Right lobe of liver (tissue), 6 donors: ENCODE data around the gene NUDT1. TPM values are rescaled to one million over a fixed set of nuclear protein-coding genes. Genes with fewer than 3 reads are reported as not detected.

Experiments used
- ATAC-seq, 4 donors: fragments of 200-7000 bp; cut with Tn5 transposase; one replicate each; pipeline ENCODE4 v1.9.1; 2020; ENCODE audit warnings: mild to moderate bottlenecking in 4 of 4, moderate library complexity in 4 of 4
- DNase-seq, 3 donors: peaks; one replicate each; pipeline ENCODE4 v3.0.0-alpha.2; 2020
- H3K27ac ChIP-seq, 3 donors: fragments of 200-600 bp; one replicate each; pipeline ENCODE4 v1.8.0; 2022
- H3K27me3 ChIP-seq, 2 donors: fragments of 200-600 bp; one replicate each; pipeline ENCODE4 v1.8.0; 2022
- H3K36me3 ChIP-seq, 4 donors: fragments of 200-600 bp; sonication (generic) in 1 of 4; one replicate each; pipeline versions ENCODE4 v1.5.1 to v1.8.0; 2017 to 2022; ENCODE audit warnings: control low read depth in 1 of 4
- H3K4me1 ChIP-seq, 4 donors: fragments of 200-600 bp; sonication (generic) in 1 of 4; one replicate each; pipeline versions ENCODE4 v1.5.1 to v1.8.0; 2017 to 2022; ENCODE audit warnings: control low read depth in 1 of 4
- H3K4me3 ChIP-seq, 3 donors: fragments of 200-600 bp; one replicate each; pipeline ENCODE4 v1.8.0; 2022
- H3K9me3 ChIP-seq, 4 donors: fragments of 200-600 bp; sonication (generic) in 1 of 4; one replicate each; pipeline versions ENCODE4 v1.5.1 to v1.8.0; 2017 to 2022; ENCODE audit warnings: control low read depth in 1 of 4
- POLR2A ChIP-seq: fragments of 450-650 bp; IDR thresholded peaks from one replicate; pipeline ENCODE4 v1.6.1; 2017; ENCODE audit warnings: antibody characterized with exemption, mild to moderate bottlenecking
- WGBS: methylation state at CpG from one replicate; pipeline ENCODE4 v1.1.6; 2018; ENCODE audit warnings: low coverage, low lambda C conversion rate; ENCODE audit not compliant: insufficient coverage; ENCODE audit errors: missing lambda C conversion rate; 5-methylcytosine and 5-hydroxymethylcytosine counted together
- intact Hi-C, 2 donors: fragments of 100-400 bp; cut with DNase I; formaldehyde crosslinking; loops; one replicate each; pipeline versions ENCODE4 v1.11.2 to v1.14.1; 2022
- total RNA-seq, 6 experiments: library from RNA; depleted of rRNA in 2 of 6; stranded (reverse); fragments of >200 nt in 2 of 6; fragmentation: NEBNext Ultra II Directional in 3 of 6; extraction: Animal tissue kit (Norgen Biotek cat#: 25700) in 3 of 6; gene quantifications; one replicate each; pipeline versions ENCODE4 v1.1.0 to v1.2.4, GENCODE V29; 2016 to 2023
- TF ChIP-seq, protein P1 (sequence below), 4 donors: fragments of 200-600 bp in 3 of 4; fragments of 450-650 bp in 1 of 4; IDR thresholded peaks; one replicate each; pipeline versions ENCODE4 v1.5.1 to v1.8.0; 2016 to 2022; ENCODE audit warnings: antibody characterized with exemption in 4 of 4, mild to moderate bottlenecking in 2 of 4
- donor health status: DM: no; HTN: yes; CAD: no.
- donor health status: DM: no; HTN: no; CAD: no.
- donor health status: DM: no; HTN: no; CAD: no.
- donor health status: DM: no; HTN: yes; CAD: no.
- donor health status: DM: no; HTN: yes; CAD: no.

The NUDT1 gene
- total RNA-seq, 6 experiments from 2014 or later: 1.6 to 4.1 (median 2.3) TPM

DNA sequence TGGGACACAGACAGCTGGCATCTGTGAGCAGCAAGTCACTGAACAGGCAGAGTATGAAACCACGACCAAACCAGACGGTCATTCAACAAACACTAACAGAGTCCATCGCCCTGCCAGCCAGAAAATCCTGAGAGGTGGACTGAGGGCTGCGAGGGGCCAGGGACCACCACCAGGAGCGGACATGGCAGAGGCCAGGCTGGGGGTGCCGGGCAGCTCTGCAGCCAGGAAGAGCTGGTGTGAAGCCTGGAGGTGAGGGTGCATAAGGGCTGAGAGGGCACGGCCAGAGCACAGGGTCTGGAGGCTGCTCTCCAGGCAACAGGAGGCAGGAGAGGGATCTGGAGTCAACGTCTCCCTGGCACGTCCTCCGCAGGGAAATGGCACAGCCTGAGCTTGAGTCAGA lies 24.8 kb upstream of the NUDT1 start:
- 92% methylated on average over 6 of the region's 10 CpGs for WGBS
- Histone ChIP-seq H3K4me1 (no peaks in the 10 kb centered on the region), H3K36me3 (peaks cover 0 to 13% (median 0%) of the 10 kb centered on the region in 4 donors), H3K27ac (no peak overlapping the region), H3K4me3 (no peak overlapping the region), H3K27me3 (no peaks in the 10 kb centered on the region), H3K9me3 (no peaks in the 10 kb centered on the region)
- no peak for ATAC-seq
- TF ChIP-seq, protein P1, sequence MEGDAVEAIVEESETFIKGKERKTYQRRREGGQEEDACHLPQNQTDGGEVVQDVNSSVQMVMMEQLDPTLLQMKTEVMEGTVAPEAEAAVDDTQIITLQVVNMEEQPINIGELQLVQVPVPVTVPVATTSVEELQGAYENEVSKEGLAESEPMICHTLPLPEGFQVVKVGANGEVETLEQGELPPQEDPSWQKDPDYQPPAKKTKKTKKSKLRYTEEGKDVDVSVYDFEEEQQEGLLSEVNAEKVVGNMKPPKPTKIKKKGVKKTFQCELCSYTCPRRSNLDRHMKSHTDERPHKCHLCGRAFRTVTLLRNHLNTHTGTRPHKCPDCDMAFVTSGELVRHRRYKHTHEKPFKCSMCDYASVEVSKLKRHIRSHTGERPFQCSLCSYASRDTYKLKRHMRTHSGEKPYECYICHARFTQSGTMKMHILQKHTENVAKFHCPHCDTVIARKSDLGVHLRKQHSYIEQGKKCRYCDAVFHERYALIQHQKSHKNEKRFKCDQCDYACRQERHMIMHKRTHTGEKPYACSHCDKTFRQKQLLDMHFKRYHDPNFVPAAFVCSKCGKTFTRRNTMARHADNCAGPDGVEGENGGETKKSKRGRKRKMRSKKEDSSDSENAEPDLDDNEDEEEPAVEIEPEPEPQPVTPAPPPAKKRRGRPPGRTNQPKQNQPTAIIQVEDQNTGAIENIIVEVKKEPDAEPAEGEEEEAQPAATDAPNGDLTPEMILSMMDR (IDR thresholded peaks at IDR 0.05): no peak
- TF ChIP-seq POLR2A: no peak
- intact Hi-C loops: no loop called here
- DNase-seq: no peak

GRCh38 chr7:2217716-2218443 lies 24.1 kb upstream of the NUDT1 start:
- intact Hi-C loops: no loop called here
- TF ChIP-seq, protein P1 (IDR thresholded peaks at IDR 0.05): no peak
- no peak for TF ChIP-seq POLR2A
- Histone ChIP-seq H3K27me3 (no peaks in the 10 kb centered on the region), H3K4me3 (no peak overlapping the region), H3K9me3 (no peaks in the 10 kb centered on the region), H3K36me3 (peaks cover 0 to 17% (median 0%) of the 10 kb centered on the region in 4 donors), H3K27ac (no peak overlapping the region), H3K4me1 (no peaks in the 10 kb centered on the region)
- DNase-seq (no peak), ATAC-seq (no peak)
- WGBS: 86% methylated on average over 11 of the region's 19 CpGs

- WGBS: 92% methylated on average over 6 of the region's 9 CpGs
- ATAC-seq (no peak), DNase-seq (no peak)
- TF ChIP-seq POLR2A: no peak
- TF ChIP-seq, protein P1 (IDR thresholded peaks at IDR 0.05): no peak
- no peaks in the 10 kb centered on the region for H3K27me3 ChIP-seq
- H3K27ac ChIP-seq: no peak overlapping the region
- intact Hi-C loops: no loop called here
- no peak overlapping the region for H3K4me3 ChIP-seq
- peaks cover 0 to 17% (median 0%) of the 10 kb centered on the region in 4 donors for H3K36me3 ChIP-seq
- no peaks in the 10 kb centered on the region for H3K4me1 ChIP-seq
- no peaks in the 10 kb centered on the region for H3K9me3 ChIP-seq
These were observed 23.6 kb upstream of the NUDT1 start for GRCh38 chr7:2218444-2218785.

DNA sequence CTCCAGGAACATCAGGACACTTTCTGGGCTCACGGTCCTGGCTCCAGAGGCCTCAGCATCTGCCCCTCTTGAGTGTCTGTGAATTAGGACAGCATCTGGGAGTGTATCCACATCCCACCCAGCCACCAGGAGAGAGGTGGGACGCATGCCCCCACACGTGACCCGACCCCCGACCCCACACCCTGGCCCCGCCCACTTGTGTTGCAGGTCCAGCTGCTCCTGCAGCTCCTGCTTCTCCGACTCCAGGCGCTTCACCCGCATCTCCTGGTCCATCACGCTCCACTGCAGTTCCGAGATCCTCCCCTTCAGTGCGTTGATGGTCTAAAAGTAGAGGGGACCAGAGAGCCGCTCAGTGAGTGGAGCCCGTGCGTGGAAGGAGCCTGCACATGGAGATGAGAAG lies 22.9 kb upstream of the NUDT1 start:
- DNase-seq: no peak
- WGBS: 96% methylated on average over 8 of the region's 15 CpGs
- intact Hi-C loops: no loop called here

More for the DNA sequence above, 22.9 kb upstream of the NUDT1 start:
- Histone ChIP-seq H3K9me3 (no peaks in the 10 kb centered on the region), H3K27me3 (no peaks in the 10 kb centered on the region), H3K4me3 (no peak overlapping the region), H3K27ac (no peak overlapping the region), H3K4me1 (no peaks in the 10 kb centered on the region), H3K36me3 (peaks cover 0 to 17% (median 0%) of the 10 kb centered on the region in 4 donors)
- no peak for TF ChIP-seq POLR2A
- TF ChIP-seq, protein P1 (IDR thresholded peaks at IDR 0.05): no peak
- ATAC-seq: no peak
